PC-9 (cell line): ENCODE measurements around the gene REG1B. TPM values are rescaled to one million over a fixed set of nuclear protein-coding genes. Genes with fewer than 3 reads are reported as not detected.

Experiments
- BruUV-seq: library from RNA; stranded (reverse); fragments of 400-500 nt; replicated peaks from 2 replicates; lab custom pipeline; 2021; lab: Mats Ljungman, UMichigan
- CTCF ChIA-PET: fragments of 300-600 bp; sonication (Branson Sonifier 250); formaldehyde crosslinking; loops from one replicate; lab custom pipeline; 2022; ENCODE audit warnings: antibody characterized with exemption; lab: Charles Lee
- POLR2A ChIA-PET: fragments of 300-600 bp; sonication (Branson Sonifier 250); formaldehyde crosslinking; loops from one replicate; lab custom pipeline; 2022; ENCODE audit warnings: antibody characterized with exemption; ENCODE audit not compliant: unreplicated experiment; lab: Charles Lee
- DNase-seq, 2 experiments: peaks; one replicate each; pipeline versions ENCODE4 v3.0.0 to v3.0.0-alpha.2; 2015 to 2022; ENCODE audit warnings: mixed read lengths in 1 of 2
- H2AFZ ChIP-seq: fragments of 200-600 bp; sonication (generic); 2 replicates; pipeline ENCODE4 v1.8.1; 2017; ENCODE audit warnings: antibody characterized with exemption
- H3F3A ChIP-seq: fragments of 200-600 bp; sonication (generic); 2 replicates; pipeline ENCODE4 v1.8.1; 2017; ENCODE audit warnings: antibody characterized with exemption, mild to moderate bottlenecking, low read depth; ENCODE audit not compliant: insufficient read depth
- H3K27ac ChIP-seq: fragments of 200-600 bp; sonication (generic); 2 replicates; pipeline ENCODE4 v1.6.1; 2016; ENCODE audit warnings: mixed run types
- H3K27me3 ChIP-seq: fragments of 200-600 bp; sonication (generic); 2 replicates; pipeline ENCODE4 v1.6.1; 2016; ENCODE audit warnings: low read depth, mixed run types; ENCODE audit not compliant: insufficient read depth
- H3K36me3 ChIP-seq: fragments of 200-600 bp; sonication (generic); 2 replicates; pipeline ENCODE4 v1.6.1; 2016; ENCODE audit warnings: low read depth, mixed run types
- H3K4me1 ChIP-seq: fragments of 200-600 bp; sonication (generic); replicated peaks from 2 replicates; pipeline ENCODE4 v1.6.1; 2016; ENCODE audit warnings: mixed run types; ENCODE audit not compliant: insufficient read depth
- H3K4me2 ChIP-seq: fragments of 200-600 bp; sonication (generic); 2 replicates; pipeline ENCODE4 v1.6.1; 2017; ENCODE audit warnings: mixed run types
- H3K4me3 ChIP-seq: fragments of 200-600 bp; sonication (generic); 2 replicates; pipeline ENCODE4 v1.6.1; 2016; ENCODE audit warnings: mixed run types
- H3K79me2 ChIP-seq: fragments of 200-600 bp; sonication (generic); 2 replicates; pipeline ENCODE4 v1.6.1; 2017; ENCODE audit warnings: low read depth, mixed run types
- H3K9me2 ChIP-seq: fragments of 200-600 bp; sonication (generic); 2 replicates; pipeline ENCODE4 v1.8.1; 2017; ENCODE audit warnings: mild to moderate bottlenecking; ENCODE audit not compliant: insufficient read depth
- H3K9me3 ChIP-seq: fragments of 200-600 bp; sonication (generic); 2 replicates; pipeline ENCODE4 v1.8.1; 2016; ENCODE audit warnings: low read depth; ENCODE audit not compliant: insufficient read depth
- H4K20me1 ChIP-seq: fragments of 200-600 bp; sonication (generic); 2 replicates; pipeline ENCODE4 v1.8.1; 2017; ENCODE audit not compliant: insufficient read depth
- CTCF ChIP-seq: fragments of 200-600 bp; sonication (generic); conservative IDR thresholded peaks from 2 replicates; pipeline ENCODE4 v1.6.1; 2017; ENCODE audit warnings: mixed run types, antibody characterized with exemption, mild to moderate bottlenecking, moderate library complexity
- EZH2 ChIP-seq: fragments of 200-600 bp; sonication (generic); IDR thresholded peaks from 2 replicates; pipeline ENCODE4 v1.8.0; 2017; ENCODE audit warnings: antibody characterized with exemption, low read depth
- intact Hi-C: fragments of 100-400 bp; cut with micrococcal nuclease; formaldehyde crosslinking; loops from one replicate; pipeline ENCODE4 v1.10.0; 2022; ENCODE audit not compliant: unreplicated experiment
- total RNA-seq: library from RNA; stranded (reverse); gene quantifications from 2 replicates; pipeline ENCODE4 v1.2.3, GENCODE V29; 2021

Gene REG1B
- total RNA-seq, 1 experiment from 2014 or later = not detected

DNA sequence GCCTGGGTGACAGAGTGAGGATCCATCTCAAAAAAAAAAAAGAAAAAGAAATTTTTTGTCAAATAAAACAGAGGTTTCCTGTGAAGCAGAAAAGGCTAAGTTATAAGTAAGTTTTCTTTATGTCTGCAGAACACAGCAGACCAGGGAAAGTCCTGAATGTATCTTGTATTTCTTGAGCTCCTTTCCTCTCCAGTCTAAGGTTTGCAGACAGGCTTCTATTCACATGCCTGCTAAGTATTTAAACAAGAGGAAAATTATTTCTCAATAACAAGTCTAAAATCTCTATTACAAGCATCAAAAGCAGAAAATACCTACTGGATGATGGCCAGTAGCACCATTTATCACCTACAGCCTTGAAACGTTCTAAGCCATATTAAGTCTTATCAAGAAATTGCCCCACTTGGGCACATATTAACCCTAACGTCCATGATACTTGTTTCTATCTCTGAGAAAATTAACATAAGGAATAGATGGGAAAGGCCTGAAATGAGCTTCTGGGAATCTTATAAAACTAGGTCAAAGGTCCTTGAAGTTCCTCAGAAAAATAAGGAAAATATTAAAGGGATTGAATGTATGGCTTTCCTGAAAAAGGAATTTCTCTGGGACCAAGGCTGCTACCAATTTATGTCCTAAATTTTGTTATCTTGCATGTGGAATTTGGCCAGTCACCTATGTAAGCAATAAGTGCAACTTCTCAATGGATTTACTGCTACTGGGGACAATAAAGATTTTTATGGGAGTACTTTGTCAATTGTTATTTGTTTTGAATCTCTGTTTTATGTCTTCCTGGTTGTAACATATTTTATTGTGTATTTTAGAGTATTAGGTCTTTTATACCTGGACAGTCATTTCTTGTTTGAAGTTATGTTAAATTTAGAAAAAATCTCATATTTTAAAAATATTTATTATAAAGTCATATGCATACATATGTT lies 29.5 kb upstream of the REG1B start:
- H3K27me3 ChIP-seq = peaks cover 11% of the 10 kb centered on the region
- no peak overlapping the region for H3K27ac ChIP-seq
- no peaks in the 10 kb centered on the region for H3K4me1 ChIP-seq
- TF ChIP-seq CTCF (no peak), EZH2 (no peak)
- no peaks in the 10 kb centered on the region for H3K36me3 ChIP-seq
- H2AFZ ChIP-seq = no peak overlapping the region
- H4K20me1 ChIP-seq = no peaks in the 10 kb centered on the region; the same call in 1 of the 2 replicates
- intact Hi-C loops = no loop called here
- no peak for DNase-seq
- BruUV-seq = no TSS peak
- ChIA-PET CTCF (no interaction called here), POLR2A (no interaction called here)
- H3K9me2 ChIP-seq = no peaks in the 10 kb centered on the region
- H3F3A ChIP-seq = no peaks in the 10 kb centered on the region
- H3K4me2 ChIP-seq = no peak overlapping the region
- H3K79me2 ChIP-seq = no peaks in the 10 kb centered on the region
- no peak overlapping the region for H3K4me3 ChIP-seq
- no peaks in the 10 kb centered on the region for H3K9me3 ChIP-seq

DNA sequence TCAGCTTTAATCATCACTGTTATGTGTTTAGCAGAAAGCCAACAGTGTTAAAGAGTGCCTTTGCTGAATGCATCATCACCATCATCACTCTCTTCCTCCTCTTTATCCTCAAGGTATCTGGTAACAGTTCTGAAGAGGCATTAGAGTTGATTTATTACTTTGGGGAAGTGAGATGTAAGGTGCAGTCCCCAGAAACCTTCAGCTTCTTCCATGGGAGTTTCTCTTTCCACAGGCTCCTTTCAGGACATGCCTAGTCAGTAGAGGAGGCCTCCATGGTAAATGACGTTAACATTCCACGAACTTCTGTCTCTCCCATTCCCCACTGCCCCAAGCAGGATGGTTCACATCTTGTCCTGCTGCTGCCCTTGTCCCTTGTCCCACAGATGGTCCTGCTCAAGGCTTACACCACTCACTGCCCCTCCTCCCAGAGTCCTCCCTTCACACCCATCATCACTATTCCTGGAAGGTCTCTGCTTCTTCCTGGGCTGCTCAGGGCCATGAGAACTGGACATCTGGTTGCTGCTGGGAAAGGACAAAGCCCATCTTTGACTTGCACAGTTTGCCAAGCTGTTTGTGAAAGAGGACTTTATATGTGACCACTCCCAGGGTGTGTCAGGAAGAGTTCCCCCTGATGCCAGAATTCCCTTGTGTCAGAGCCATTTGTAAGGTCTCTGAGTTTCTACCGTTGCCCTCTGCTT lies 27.2 kb upstream of the REG1B start:
- no peaks in the 10 kb centered on the region for H4K20me1 ChIP-seq
- H3K9me3 ChIP-seq = no peaks in the 10 kb centered on the region
- ChIA-PET POLR2A (no interaction called here), CTCF (no interaction called here)
- H3K4me1 ChIP-seq = no peaks in the 10 kb centered on the region
- no peak for DNase-seq
- no TSS peak for BruUV-seq
- intact Hi-C loops = loop anchor here (2.0 kb wide), 1 partner anchor 34 kb away; no protein-coding TSS in a partner anchor
- no peak overlapping the region for H3K4me3 ChIP-seq
- H2AFZ ChIP-seq = no peak overlapping the region
- no peak overlapping the region for H3K27ac ChIP-seq
- H3K36me3 ChIP-seq = no peaks in the 10 kb centered on the region
- H3K4me2 ChIP-seq = no peak overlapping the region
- no peaks in the 10 kb centered on the region for H3K9me2 ChIP-seq
- no peaks in the 10 kb centered on the region for H3K79me2 ChIP-seq
- TF ChIP-seq EZH2 (no peak), CTCF (no peak)
- H3F3A ChIP-seq = no peaks in the 10 kb centered on the region
- 0 out of 2 replicates have a peak, but pooled peaks cover 6% of the 10 kb centered on the region for H3K27me3 ChIP-seq

DNA sequence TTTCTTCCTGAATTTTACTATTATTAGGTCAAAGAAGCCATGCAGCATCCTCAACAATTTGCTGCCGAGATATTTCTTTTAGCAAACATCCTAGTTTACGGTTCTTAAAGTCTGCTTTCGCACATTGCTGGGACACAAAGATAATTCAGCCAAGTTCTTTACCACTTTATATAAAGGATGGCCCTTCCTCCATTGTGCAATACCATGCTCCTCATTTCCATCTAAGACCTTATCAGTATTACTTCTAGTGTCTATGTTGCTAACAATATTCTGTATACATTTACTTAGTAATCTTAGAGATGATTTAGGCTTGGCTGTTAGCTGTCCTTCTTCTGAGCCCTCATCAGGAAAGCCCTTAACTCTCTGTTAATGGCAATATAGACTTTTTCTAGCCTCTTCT lies 24.5 kb upstream of the REG1B start:
- no peak overlapping the region for H2AFZ ChIP-seq
- TF ChIP-seq EZH2 (no peak), CTCF (no peak)
- H3K9me2 ChIP-seq = no peaks in the 10 kb centered on the region
- no peaks in the 10 kb centered on the region for H3K4me1 ChIP-seq
- H4K20me1 ChIP-seq = no peaks in the 10 kb centered on the region
- no TSS peak for BruUV-seq
- H3K9me3 ChIP-seq = no peaks in the 10 kb centered on the region
- no peaks in the 10 kb centered on the region for H3K79me2 ChIP-seq
- intact Hi-C loops = no loop called here
- no peak overlapping the region for H3K27ac ChIP-seq
- no peak overlapping the region for H3K4me3 ChIP-seq
- H3K27me3 ChIP-seq = 0 out of 2 replicates have a peak, but pooled peaks cover 6% of the 10 kb centered on the region
- POLR2A ChIA-PET = no interaction called here
- DNase-seq = no peak
- no peak overlapping the region for H3K4me2 ChIP-seq
- no peaks in the 10 kb centered on the region for H3K36me3 ChIP-seq
- CTCF ChIA-PET = no interaction called here
- no peaks in the 10 kb centered on the region for H3F3A ChIP-seq
